ENCODE measurements around the gene LIG3.

DNA sequence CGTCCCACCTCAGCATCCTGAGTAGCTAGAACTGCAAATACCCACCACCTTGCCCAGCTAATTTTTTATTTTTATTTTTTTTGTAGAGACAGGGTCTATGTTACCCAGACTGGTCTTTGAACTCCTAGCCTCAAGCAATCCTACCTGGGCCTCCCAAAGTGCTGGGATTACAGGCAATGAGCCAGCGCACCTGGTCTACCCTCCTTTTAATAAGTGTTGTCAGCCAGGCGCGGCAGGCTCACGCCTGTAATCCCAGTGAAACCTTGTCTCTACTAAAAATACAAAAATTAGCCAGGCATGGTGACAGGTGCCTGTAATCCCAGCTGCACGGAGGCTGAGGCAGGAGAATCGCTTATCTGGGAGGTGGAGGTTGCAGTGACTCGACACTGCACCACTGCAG is 63.9 kb downstream of the LIG3 start:
- TF ChIP-seq, protein P1, sequence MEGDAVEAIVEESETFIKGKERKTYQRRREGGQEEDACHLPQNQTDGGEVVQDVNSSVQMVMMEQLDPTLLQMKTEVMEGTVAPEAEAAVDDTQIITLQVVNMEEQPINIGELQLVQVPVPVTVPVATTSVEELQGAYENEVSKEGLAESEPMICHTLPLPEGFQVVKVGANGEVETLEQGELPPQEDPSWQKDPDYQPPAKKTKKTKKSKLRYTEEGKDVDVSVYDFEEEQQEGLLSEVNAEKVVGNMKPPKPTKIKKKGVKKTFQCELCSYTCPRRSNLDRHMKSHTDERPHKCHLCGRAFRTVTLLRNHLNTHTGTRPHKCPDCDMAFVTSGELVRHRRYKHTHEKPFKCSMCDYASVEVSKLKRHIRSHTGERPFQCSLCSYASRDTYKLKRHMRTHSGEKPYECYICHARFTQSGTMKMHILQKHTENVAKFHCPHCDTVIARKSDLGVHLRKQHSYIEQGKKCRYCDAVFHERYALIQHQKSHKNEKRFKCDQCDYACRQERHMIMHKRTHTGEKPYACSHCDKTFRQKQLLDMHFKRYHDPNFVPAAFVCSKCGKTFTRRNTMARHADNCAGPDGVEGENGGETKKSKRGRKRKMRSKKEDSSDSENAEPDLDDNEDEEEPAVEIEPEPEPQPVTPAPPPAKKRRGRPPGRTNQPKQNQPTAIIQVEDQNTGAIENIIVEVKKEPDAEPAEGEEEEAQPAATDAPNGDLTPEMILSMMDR (IDR thresholded peaks at IDR 0.05): no peak
- TF ChIP-seq POLR2A (IDR thresholded peaks at IDR 0.05): no peak
- TF ChIP-seq POLR2AphosphoS5 (IDR thresholded peaks at IDR 0.05): no peak
